GM18517 (cell line): ENCODE data around the gene DUOX2.
"Not testable (repeated sequence)": the region's sequence is repeated elsewhere in the genome, so short reads cannot be mapped to it uniquely, and the experiment has no call there.

Experiments
- ATAC-seq: cut with Tn5 transposase; IDR thresholded peaks from one replicate; pipeline ENCODE4 v1.9.1; 2021; ENCODE audit warnings: mild to moderate bottlenecking, moderate library complexity; ENCODE audit not compliant: unreplicated experiment

Gene DUOX2

DNA sequence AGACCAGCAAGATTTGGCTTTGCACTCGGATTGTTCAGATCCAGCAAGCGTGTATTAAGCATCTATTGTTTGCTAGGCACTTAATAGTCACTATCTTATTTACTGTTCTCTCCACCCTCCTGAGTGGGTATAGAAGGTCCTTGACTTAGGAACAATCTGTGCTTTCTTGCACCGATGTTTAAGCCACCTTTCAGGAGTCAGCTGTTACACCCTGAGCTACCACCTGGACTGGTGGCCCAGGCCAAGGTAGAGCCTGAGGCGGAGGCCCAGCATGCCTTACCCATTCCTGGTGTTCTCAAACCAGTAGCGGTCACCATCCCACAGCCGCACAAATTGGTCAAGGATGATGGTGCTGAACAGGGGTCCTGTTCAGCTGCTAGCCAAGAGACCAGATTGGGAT is 25.8 kb upstream of the DUOX2 start:
- no peak for ATAC-seq

DNA sequence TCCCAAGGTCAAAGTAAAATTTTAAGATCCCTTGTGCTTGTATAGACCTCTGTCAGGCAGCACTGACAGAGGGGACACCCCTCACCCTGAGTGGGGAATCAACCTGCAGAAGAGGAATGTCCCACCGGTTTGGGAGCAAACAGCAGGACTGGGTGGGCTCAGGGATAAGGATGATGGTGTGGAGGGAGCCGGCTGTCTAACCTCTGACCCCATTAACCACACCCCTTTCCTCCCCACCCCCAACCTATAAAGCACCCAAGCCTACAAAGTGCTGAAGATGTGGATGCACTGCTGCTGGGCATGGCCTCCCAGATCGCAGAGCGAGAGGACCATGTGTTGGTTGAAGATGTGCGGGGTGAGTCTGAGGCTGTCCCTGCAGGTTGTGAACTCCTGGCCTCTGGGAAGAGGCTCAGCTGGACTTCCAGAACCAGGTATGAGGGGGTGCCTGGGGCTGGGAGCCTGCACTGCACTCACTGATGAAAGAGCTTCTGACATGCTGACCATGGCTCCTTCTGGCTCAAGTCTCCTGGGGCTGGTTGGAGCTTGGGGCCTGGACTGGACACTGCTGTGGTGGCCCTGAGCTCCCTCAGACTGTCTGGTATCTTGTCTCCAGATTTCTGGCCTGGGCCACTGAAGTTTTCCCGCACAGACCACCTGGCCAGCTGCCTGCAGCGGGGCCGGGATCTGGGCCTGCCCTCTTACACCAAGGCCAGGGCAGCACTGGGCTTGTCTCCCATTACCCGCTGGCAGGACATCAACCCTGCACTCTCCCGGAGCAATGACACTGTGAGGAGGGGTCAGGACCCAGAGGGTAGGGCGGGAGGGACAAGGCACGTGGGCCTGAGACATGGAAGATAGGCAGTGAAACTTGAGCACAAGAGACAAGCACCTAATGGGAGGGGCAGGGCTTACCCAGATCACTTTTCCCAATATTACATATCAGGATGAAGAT is 25.1 kb upstream of the DUOX2 start:
- ATAC-seq, result no peak

DNA sequence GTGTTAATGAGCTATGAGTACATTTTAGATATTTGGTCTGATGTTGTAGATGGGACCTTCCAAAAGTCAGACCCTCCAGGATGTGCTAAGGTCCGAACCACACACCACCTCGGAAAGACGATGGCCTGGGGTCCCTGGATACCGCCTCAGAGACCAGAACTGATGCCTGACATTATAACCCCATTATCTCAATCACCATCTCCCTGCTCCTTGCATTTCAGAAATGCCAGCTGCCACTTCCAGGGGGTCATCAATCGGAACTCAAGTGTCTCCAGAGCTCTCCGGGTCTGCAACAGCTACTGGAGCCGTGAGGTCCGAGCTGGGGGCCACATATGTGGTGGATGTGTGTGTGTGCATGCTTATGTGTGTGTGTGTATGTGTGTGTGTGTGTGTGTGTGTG is 23.7 kb upstream of the DUOX2 start:
- ATAC-seq, result no peak

DNA sequence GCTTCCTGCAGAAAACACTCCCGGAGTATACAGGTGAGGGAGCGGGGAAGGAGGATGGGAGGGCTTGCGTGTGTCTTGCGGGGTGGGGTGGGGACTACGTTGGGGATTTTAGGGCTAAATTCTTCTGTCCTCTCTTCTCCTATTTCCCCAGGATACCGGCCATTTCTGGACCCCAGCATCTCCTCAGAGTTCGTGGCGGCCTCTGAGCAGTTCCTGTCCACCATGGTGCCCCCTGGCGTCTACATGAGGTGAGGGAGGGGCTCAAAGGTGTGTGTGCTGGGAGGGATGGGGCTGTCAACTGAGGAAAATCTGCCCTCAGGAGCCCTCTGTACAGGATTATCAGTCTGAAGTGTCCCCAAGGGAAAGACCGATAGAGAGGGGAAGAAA is 22.4 kb upstream of the DUOX2 start:
- ATAC-seq, result no peak

DNA sequence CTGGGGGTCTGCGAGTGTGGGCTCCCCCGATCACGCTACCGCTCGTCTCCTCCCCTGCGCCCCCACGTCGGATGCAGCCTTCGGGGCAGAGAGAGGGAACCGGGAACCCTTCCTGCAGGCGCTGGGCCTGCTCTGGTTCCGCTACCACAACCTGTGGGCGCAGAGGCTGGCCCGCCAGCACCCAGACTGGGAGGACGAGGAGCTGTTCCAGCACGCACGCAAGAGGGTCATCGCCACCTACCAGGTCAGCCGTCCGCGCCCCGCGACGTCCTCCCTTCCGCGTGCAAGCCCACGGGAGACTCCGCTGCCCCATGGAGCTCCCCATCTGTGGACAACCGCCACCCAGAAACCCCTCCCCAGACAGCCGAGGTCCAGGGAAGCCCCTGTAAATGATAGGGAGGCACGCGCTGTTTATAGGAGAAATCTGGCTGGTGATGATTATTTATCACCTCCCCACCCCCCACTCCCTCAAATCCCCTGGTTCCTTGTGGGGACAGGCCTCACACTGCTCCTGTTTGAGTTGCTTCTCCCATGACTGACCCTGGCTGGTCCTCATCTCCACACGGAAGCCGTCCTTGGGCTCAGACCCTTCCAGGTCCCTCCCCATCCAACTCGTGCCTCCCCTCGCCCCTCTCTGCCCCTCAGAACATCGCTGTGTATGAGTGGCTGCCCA is 21.9 kb upstream of the DUOX2 start:
- not testable (repeated sequence) for ATAC-seq

DNA sequence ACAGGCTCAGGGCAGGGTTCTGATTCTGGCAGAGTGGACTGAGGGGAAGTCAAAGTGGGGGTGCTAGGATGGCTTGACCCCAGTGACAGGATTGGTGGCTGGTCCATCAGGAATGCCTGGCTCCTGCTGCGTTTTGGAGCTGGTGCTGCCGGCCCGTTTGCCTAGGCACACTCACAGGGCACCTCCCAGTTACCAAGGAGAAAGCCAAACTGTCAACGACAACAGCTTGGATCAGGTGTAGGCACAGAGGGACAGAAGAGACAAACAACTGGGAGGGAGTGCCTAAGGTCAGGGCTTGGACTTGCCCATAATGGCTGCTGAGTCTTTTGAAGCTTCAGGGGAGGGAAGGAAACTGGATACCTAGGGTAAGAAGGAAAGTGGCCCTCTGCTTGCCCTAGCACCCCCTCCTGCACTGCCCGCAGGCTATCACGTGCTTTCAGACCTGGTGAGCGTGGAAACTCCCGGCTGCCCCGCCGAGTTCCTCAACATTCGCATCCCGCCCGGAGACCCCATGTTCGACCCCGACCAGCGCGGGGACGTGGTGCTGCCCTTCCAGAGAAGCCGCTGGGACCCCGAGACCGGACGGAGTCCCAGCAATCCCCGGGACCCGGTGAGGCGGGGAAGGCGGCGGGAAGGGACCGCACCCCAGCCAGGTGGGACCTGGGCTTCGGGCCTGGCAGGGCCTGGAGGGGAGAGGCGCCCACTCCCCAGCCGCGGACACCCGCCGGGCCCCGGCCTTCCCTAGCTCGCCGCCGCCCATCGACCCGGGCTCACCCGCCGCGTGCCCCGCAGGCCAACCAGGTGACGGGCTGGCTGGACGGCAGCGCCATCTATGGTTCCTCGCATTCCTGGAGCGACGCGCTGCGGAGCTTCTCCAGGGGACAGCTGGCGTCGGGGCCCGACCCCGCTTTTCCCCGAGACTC is 21.0 kb upstream of the DUOX2 start:
- no peak for ATAC-seq

DNA sequence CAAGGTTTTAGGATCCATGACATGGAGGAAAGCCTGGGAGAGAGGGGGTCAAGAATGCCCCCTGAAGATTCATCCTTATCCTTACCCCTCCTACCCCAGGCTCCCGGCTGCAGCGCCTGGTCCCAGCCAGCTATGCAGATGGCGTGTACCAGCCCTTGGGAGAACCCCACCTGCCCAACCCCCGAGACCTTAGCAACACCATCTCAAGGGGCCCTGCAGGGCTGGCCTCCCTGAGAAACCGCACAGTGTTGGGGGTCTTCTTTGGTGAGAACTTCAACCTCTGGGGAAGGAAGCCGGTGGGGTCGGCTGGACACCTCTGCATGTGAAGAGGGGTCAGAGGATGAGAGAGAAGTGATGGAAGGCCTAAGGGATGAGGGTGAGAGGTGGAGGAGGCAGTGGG is 20.1 kb upstream of the DUOX2 start:
- ATAC-seq, result no peak

DNA sequence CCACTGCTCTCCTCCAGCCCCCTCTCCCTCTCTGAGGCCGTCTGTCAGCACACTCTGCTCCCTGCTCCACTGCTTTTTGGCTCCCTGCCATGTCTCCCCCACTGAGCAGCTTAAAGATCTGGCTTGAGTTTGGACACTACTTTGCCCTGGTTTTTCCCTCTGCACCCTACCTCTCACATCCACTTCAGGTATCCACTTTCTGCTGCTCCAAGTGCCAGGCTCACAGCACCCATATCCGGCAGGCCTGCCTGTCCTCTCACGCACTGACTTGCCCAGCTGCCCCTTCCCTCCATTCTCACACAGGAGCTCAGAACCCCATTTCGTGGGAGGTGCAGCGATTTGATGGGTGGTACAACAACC is 19.6 kb upstream of the DUOX2 start:
- ATAC-seq, result no peak

DNA sequence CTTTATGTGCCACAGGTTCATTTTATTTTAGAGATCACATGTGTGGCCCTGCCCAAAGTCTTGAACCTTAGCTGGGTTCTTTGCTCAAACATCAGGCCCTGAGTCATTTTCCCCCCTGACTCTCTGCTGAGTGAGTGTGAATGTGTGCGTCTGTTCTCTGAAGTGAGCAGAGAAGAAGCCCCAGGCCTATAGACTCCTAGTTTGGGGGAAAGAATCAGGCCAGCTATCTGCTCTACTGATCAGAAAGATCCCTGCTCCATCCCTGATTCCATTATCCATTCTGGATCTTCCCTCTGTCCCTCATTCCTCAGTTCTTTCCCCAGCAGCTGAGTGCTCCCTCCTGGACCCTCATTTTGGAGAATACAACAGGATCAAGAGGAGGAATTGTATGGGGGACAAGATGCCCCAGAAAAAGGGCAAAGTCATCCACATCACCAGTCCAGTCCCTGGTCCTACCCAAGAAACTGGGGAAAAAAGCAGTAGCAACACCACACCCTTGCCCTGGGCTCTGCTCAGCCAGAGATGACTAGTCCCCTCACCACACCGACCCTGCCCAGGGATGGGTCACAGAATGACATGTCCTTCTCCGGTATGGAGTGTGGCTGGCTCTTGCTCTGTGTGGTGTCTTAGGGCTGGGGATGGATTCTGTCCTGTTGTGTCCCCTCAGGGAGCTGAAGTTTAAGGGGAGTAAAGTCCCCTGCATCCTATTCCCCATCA is 19.0 kb upstream of the DUOX2 start:
- no peak for ATAC-seq

DNA sequence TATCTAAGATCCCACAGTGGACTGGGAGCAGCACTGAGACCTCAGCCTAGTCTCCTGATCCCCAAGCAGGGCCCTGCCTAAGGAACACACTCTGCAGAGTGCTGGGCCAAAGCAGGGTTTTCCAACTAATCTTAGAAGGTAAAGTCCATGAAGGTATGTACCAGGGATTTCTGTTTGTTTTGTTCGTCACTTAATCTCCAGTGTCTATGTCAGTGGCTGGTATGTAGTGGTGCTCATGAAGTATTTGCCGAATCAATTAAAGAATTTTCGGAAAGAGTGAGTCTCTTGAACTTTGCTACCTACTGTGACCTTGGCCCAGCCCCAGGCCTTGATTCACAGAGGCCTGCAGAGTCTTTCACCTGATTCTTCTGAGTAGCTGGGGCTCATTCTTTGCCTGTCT is 17.5 kb upstream of the DUOX2 start:
- ATAC-seq, result no peak

DNA sequence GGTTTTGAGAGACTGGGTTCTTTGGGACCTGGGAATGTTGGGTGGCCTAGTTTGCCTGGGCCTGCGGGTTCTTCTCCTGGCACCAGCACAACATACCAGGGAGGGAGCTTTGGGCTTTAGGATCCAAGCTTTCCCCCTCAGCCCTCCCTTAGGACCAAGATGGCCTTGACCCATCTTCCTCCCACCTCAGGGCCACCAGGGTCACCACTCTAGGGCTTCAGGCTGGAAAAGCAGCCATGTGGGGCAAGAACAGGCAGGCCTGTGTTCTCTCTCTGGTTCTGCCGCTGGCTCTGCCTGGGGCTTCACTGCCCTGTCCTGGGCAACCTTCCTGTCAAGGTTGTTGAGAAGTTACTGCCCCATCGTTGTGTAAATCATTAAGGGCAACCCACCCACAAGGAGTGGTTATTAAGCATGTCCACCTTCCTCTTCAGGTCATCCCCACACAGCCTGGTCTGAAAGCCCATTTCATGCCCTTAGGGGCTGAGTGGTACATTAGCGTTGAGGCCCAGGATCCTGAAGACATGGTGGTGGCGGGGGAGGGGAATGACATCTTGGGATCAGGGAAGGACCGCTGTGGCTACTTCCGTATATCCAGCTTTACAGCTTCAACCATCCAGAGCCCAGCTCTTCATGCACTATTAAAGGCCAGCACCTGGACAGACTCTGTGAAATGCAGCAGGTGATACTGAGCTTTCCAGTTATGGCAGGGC is 16.5 kb upstream of the DUOX2 start:
- no peak for ATAC-seq

DNA sequence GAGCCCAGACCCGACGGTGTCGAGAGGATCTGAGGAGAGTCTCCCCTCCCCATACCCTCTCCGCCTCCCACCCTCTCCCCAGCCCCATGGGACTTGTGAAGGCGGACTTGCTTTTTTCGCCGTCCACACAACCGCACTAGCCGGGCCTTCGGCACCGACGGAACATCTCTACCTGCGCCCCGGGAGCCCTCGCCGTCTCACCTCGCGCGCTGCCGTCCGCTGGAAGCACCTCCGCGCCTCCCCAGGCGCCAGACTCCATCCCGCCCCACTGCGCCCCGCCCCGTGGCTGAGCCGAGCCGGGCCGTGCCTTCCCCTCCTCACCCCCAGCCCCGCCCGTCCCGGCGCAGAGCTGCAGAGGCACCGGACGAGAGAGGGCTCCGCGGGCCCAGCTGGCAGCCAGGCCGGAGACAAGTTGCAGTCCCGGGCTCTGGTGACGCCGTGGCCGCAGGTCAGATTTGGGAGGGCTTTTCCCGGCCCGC is 15.7 kb upstream of the DUOX2 start, which contains the start of the genes DUOX1 and DUOXA1:
Gene DUOX1, plus strand, starts transcription at position 344 of the 479 bp plus-strand sequence. CDS start 1,973 bp downstream, outside the sequence.
Gene DUOXA1, minus strand, starts transcription at position 229 of the 479 bp plus-strand sequence. CDS start 6,865 bp downstream, outside the sequence.
- no peak for ATAC-seq

DNA sequence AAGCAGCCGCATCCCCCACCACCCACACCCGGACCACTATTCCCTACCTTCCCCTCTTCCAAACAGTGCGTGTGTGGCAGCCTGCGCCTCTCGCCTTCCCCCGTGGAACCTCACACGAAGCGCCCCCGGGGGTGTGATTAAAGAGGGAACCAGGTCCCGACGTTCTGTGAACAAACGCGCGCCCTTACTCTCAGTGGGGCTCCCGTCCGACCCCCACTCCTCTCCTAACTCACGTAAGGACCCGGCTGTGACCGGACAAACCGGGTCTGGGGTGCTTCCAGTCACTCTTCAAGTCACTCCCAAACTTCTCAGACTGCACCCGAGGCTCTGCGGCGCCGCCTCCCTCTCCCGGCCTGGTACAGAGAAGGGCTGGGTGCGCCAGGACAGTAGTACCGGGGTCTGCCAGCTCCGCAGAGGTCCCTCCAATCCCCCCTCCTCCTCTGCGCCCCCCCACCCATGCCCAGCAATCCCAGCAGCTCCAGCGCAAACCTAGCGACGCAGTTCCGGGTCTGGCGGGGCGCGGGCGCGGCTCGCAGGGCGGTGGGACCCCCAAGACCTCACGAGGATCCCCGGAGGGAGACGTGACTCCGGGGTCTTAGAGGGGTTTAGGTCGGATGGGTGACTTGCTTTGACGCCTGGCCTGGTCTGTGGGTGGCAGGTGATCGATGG is 15.1 kb upstream of the DUOX2 start:
- no peak for ATAC-seq

DNA sequence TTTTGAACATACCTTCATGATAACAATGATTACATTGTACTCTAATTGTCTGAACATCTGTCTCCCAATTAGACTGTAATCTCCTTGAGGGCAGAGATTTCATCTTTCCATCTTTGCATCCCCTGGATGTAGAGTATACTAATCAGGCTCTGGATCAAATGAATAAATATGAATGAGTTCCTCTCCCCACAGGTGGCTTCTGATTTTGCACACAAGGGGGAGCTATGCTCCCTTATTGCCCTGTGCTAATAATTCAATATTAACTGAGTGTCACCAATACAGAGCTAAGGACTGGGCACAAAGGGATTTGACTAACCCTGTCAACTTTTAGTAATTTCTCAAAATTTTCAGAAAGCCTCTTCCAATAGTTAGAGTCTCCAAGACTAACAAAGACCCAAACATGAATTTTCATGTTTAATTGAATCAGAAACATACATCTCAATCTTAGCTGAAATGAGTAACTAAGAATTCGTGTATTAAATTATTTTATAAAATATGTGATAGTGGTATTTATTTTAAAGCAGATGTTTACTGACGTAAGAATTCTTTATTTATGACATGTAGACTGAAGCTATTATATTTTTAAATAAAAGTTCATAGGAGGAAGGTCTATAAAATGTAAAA is 12.7 kb upstream of the DUOX2 start:
- ATAC-seq, result no peak

DNA sequence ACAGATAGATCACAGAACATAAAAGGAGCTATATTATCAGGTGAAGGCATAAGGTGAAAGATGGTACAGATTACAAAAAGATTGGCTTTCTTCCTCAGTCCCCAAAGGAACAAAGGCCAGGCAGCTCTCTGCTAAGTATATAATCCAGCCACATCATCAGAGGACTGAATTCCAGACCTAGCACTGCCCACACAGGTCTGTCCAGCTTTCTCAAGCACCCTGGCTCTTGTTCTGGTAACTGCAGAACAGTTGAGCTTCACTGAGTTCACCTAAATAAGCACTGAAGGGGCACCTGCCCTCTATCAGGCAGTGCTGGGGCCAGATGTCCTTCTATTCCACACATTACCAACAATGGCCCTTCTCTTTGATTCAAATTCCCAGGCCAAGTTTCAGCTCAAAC is 9.4 kb upstream of the DUOX2 start:
- ATAC-seq, result no peak

DNA sequence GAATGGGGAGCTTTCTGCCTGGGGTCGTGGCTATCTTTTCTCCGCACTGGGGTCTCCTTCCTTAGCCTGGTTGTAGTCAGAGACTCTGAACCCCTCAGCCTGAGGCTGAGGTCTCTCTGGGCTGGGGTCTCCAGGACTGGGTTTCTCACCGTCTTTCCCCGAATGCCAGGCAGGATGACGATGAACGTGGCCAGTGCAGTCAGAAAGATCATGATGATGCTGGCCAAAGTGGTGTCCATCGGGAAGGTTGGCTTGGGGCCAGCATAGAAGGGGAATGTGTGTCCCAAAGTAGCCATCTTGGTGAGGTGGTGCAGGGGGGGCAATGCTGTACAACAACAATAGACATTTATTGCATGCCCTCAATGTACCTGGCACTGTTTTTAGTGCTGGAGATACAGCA is 8.7 kb upstream of the DUOX2 start:
- ATAC-seq, result no peak

DNA sequence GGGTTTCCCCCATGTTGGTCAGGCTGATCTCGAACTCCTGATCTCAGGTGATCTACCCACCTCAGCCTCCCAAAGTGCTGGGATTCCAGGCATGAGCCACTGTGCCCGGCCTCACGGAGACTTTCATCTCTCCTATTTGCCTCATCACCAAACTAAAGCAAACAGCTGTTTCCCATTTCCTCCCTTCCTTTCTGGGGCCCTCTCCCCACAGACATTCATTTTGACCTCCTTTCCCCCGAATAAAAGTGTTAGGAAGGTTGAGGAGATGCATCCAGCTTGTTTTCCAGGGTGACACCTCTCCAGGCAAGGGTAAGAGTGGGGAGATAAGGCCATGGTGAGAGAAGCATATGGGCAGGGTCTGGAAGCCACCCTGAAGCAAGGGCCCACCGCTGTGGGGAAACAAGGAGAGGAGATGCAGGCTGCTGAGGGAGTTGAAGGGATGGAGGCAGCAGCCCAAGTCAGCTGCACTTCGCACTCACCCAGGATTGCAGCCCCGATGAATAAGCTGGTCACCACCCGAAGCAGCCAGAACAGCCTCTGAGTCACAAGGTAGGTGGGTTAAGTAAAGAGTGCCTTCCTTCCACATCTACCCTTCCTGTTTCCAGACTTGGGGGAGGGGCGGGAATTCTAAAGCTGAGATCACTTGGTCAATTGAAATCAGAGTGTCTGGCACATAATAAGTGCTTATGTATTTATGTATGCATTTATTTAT is 7.9 kb upstream of the DUOX2 start:
- no peak for ATAC-seq

DNA sequence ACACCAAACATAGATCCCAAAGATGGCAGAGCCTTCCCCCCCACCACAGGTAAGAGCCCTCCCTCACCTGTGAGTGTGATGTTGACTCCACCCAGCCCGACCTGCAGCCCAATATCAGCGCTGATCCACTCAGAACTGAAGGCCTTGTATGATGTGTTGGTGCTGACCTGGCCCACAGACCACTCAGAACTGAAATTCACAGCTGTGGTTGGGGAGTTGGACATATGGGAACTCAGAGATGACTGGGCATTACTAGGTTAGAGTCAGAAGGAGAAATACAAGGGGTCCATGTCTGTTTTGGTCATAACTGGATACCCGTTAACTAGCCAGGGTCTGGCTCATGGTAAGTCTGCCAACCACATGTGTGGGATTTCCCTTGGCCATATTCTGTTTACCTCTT is 7.0 kb upstream of the DUOX2 start:
- ATAC-seq, result no peak
